HepG2 (cell line): ENCODE results near the gene TNN. TPM values are rescaled to one million over a fixed set of nuclear protein-coding genes. Genes with fewer than 3 reads are reported as not detected.

Source experiments
- GMEB2 ChIP-seq: IDR thresholded peaks from 2 replicates; pipeline ENCODE4 v1.6.1; 2016; ENCODE audit warnings: missing biosample characterization, missing genetic modification reagents, low read depth
- JUND ChIP-seq: sonication (generic); formaldehyde crosslinking; IDR thresholded peaks from 2 replicates; pipeline ENCODE4 v1.8.0; 2022; ENCODE audit warnings: mild to moderate bottlenecking, missing genetic modification reagents
- MAZ ChIP-seq, 2 experiments: sonication (generic) in 1 of 2; formaldehyde crosslinking in 1 of 2; IDR thresholded peaks; 2 replicates each; pipeline versions ENCODE4 v1.5.0 to v1.6.1; 2012 to 2020; ENCODE audit warnings: low read depth in 2 of 2, mild to moderate bottlenecking in 2 of 2, borderline replicate concordance in 1 of 2, improper control_type of control experiment in 1 of 2, low read length in 1 of 2, missing genetic modification reagents in 1 of 2, moderate library complexity in 1 of 2
- RERE ChIP-seq: IDR thresholded peaks from 2 replicates; pipeline ENCODE4 v1.6.1; 2016; ENCODE audit warnings: low read depth, missing genetic modification reagents, missing compliant biosample characterization
- RNF219 ChIP-seq: sonication (generic); formaldehyde crosslinking; IDR thresholded peaks from 2 replicates; pipeline ENCODE4 v1.5.0; 2020; ENCODE audit warnings: mild to moderate bottlenecking, missing genetic modification reagents
- RXRA ChIP-seq: sonication (generic); formaldehyde crosslinking; IDR thresholded peaks from 2 replicates; pipeline ENCODE4 v1.5.1; 2020; ENCODE audit warnings: missing genetic modification reagents
- SAP130 ChIP-seq: IDR thresholded peaks from 2 replicates; pipeline ENCODE4 v1.6.1; 2016; ENCODE audit warnings: low read depth
- SP5 ChIP-seq: IDR thresholded peaks from 2 replicates; pipeline ENCODE4 v1.6.1; 2016; ENCODE audit warnings: low read depth, borderline replicate concordance
- TFDP1 ChIP-seq: IDR thresholded peaks from 2 replicates; pipeline ENCODE4 v1.6.1; 2016; ENCODE audit warnings: missing compliant biosample characterization, missing genetic modification reagents, borderline replicate concordance
- TSC22D2 ChIP-seq: sonication (generic); formaldehyde crosslinking; IDR thresholded peaks from 2 replicates; pipeline ENCODE4 v1.5.1; 2020; ENCODE audit warnings: missing genetic modification reagents, mild to moderate bottlenecking, borderline replicate concordance
- ZNF160 ChIP-seq: sonication (generic); formaldehyde crosslinking; IDR thresholded peaks from 2 replicates; pipeline ENCODE4 v1.8.0; 2022; ENCODE audit warnings: mild to moderate bottlenecking, inconsistent platforms, missing genetic modification reagents
- ZNF350 ChIP-seq: sonication (generic); formaldehyde crosslinking; IDR thresholded peaks from 2 replicates; pipeline ENCODE4 v1.4.0; 2020; ENCODE audit warnings: mild to moderate bottlenecking, low read depth, missing genetic modification reagents, borderline replicate concordance
- ZNF720 ChIP-seq: sonication (generic); formaldehyde crosslinking; IDR thresholded peaks from 2 replicates; pipeline ENCODE4 v1.4.0; 2020; ENCODE audit warnings: missing genetic modification reagents
- ZNF784 ChIP-seq: sonication (generic); formaldehyde crosslinking; IDR thresholded peaks from 2 replicates; pipeline ENCODE4 v1.5.1; 2020; ENCODE audit warnings: missing genetic modification reagents, mild to moderate bottlenecking, borderline replicate concordance
- ZZZ3 ChIP-seq: sonication (generic); formaldehyde crosslinking; IDR thresholded peaks from 2 replicates; pipeline ENCODE4 v1.4.0; 2020; ENCODE audit warnings: missing genetic modification reagents, mild to moderate bottlenecking, borderline replicate concordance
- polyA plus RNA-seq, 8 experiments: library from polyadenylated mRNA; depleted of rRNA in 3 of 8; stranded (reverse) in 7 of 8; unstranded in 1 of 8; fragments of >200 nt; fragmentation: Illumina TruSeq in 4 of 8; extraction: Trizol in 4 of 8; gene quantifications; 2 replicates each; pipeline versions ENCODE4 v1.2.1 to v1.2.3, GENCODE V29; 2011 to 2016; ENCODE audit warnings: low read depth in 4 of 8, missing spikeins in 1 of 8, mixed read lengths in 1 of 8; ENCODE audit not compliant: insufficient read depth in 1 of 8
- total RNA-seq, 5 experiments: library from RNA; depleted of rRNA; stranded (reverse); fragments of >200 nt; fragmentation: Illumina TruSeq; extraction: Trizol; gene quantifications; 2 replicates each; pipeline ENCODE4 v1.2.3, GENCODE V29; 2016; ENCODE audit warnings: low read depth in 1 of 5

TNN gene
- total and polyA plus RNA-seq, 2 of the 13 experiments (the other 11 are each of a cell fraction or from before 2014, with no cell fraction given) = not detected

- TF ChIP-seq RERE (0 out of 2 replicates have a peak, but pooled peaks have one; percentile 53), RXRA (CRISPR knock-in tag) (peak; percentile 68; the same call in 1 of the 2 replicates), ZNF350 (CRISPR knock-in tag) (peak; percentile 78; the same call in 1 of the 2 replicates), SAP130 (CRISPR knock-in tag) (peak; percentile 91), ZNF784 (no peak), SP5 (peak; percentile 78; the same call in 1 of the 2 replicates), GMEB2 (CRISPR knock-in tag) (peak; percentile 47; the same call in 1 of the 2 replicates), TSC22D2 (CRISPR knock-in tag) (0 out of 2 replicates have a peak, but pooled peaks have one; percentile 32), ZNF160 (CRISPR knock-in tag) (0 out of 2 replicates have a peak, but pooled peaks have one; percentile 42), MAZ (IDR thresholded peaks at IDR 0.05; ENCODE audit: borderline replicate concordance, low read depth, low read length) (peak; percentile 87), MAZ (CRISPR knock-in tag; IDR thresholded peaks at IDR 0.05; ENCODE audit: low read depth) (no peak; the same call in 1 of the 2 replicates), RNF219 (no peak), ZNF720 (CRISPR knock-in tag) (no peak), TFDP1 (CRISPR knock-in tag) (peak; percentile 47; the same call in 1 of the 2 replicates), ZZZ3 (no peak; the same call in 1 of the 2 replicates), JUND (CRISPR knock-in tag) (no peak)
Observed at GRCh38 chr1:175023043-175023921, 44.4 kb upstream of the TNN start, which contains the start of gene MRPS14 (continued).
